Naive thymus-derived CD4-positive, alpha-beta T cell (primary cell): ENCODE results near the gene TCP11L2. TPM values are rescaled to one million over a fixed set of nuclear protein-coding genes. Genes with fewer than 3 reads are reported as not detected.
A peak's percentile ranks its signal among the peaks of the same experiment; 100 is the strongest.

Experiments
- ATAC-seq: fragments of 150-1000 bp; cut with Tn5 transposase; 2 replicates; pipeline ENCODE4 v1.10.0; 2021; ENCODE audit warnings: mild to moderate bottlenecking, moderate library complexity
- CTCF ChIA-PET: fragments of 350-600 bp; sonication (Branson Sonifier 250); formaldehyde crosslinking; loops from one replicate; lab custom pipeline; 2021; ENCODE audit warnings: antibody characterized with exemption; lab: Charles Lee
- POLR2A ChIA-PET: fragments of 350-600 bp; sonication (Branson Sonifier 250); formaldehyde crosslinking; loops from one replicate; lab custom pipeline; 2021; ENCODE audit warnings: antibody characterized with exemption, inconsistent platforms; lab: Charles Lee
- DNase-seq, 9 donors: peaks; one replicate each; pipeline versions ENCODE4 v3.0.0 to v3.0.0-alpha.2; 2020 to 2022; ENCODE audit warnings: mixed read lengths in 1 of 9
- H3K27ac ChIP-seq: one replicate; pipeline ENCODE4 v1.7.0; 2013; ENCODE audit warnings: mild to moderate bottlenecking, low read depth, low read length, moderate library complexity
- H3K27me3 ChIP-seq, 2 donors: one replicate each; pipeline ENCODE4 v1.7.0; 2013; ENCODE audit warnings: low read length in 2 of 2, mild to moderate bottlenecking in 2 of 2, moderate library complexity in 2 of 2; ENCODE audit not compliant: control insufficient read depth in 2 of 2, insufficient read depth in 2 of 2
- H3K36me3 ChIP-seq, 3 experiments: 1 replicate in 2 of 3; 2 replicates in 1 of 3; pipeline ENCODE4 v1.7.0; 2013; ENCODE audit warnings: low read length in 3 of 3, mild to moderate bottlenecking in 3 of 3, moderate library complexity in 1 of 3; ENCODE audit not compliant: insufficient read depth in 3 of 3, control insufficient read depth in 2 of 3
- H3K4me1 ChIP-seq, 2 donors: one replicate each; pipeline ENCODE4 v1.7.0; 2013; ENCODE audit warnings: low read length in 2 of 2, mild to moderate bottlenecking in 2 of 2, moderate library complexity in 1 of 2; ENCODE audit not compliant: control insufficient read depth in 2 of 2, insufficient read depth in 2 of 2
- H3K4me3 ChIP-seq: 2 replicates; pipeline ENCODE4 v1.7.0; 2013; ENCODE audit warnings: mild to moderate bottlenecking, low read length
- H3K9me3 ChIP-seq, 3 experiments: 1 replicate in 2 of 3; 2 replicates in 1 of 3; pipeline ENCODE4 v1.7.0; 2013; ENCODE audit warnings: low read length in 3 of 3; ENCODE audit not compliant: control insufficient read depth in 2 of 3
- H3K27ac Mint-ChIP-seq, 9 donors: one replicate each; pipeline ENCODE4 v1.8.0; 2020 to 2022; ENCODE audit warnings: mixed read lengths in 9 of 9, mild to moderate bottlenecking in 8 of 9, moderate library complexity in 5 of 9, inconsistent platforms in 2 of 9
- H3K27me3 Mint-ChIP-seq, 5 donors: one replicate each; pipeline ENCODE4 v1.8.0; 2021 to 2022; ENCODE audit warnings: mixed read lengths in 5 of 5, mild to moderate bottlenecking in 1 of 5
- H3K36me3 Mint-ChIP-seq, 5 donors: one replicate each; pipeline ENCODE4 v1.8.0; 2020 to 2022; ENCODE audit warnings: mixed read lengths in 5 of 5, mild to moderate bottlenecking in 3 of 5, inconsistent platforms in 1 of 5
- H3K4me1 Mint-ChIP-seq, 7 donors: one replicate each; pipeline ENCODE4 v1.8.0; 2020 to 2022; ENCODE audit warnings: mixed read lengths in 7 of 7, mild to moderate bottlenecking in 3 of 7, inconsistent platforms in 1 of 7
- H3K4me3 Mint-ChIP-seq, 10 donors: one replicate each; pipeline ENCODE4 v1.8.0; 2020 to 2022; ENCODE audit warnings: mild to moderate bottlenecking in 10 of 10, mixed read lengths in 10 of 10, moderate library complexity in 6 of 10, inconsistent platforms in 2 of 10
- H3K9me3 Mint-ChIP-seq, 11 donors: one replicate each; pipeline ENCODE4 v1.8.0; 2020 to 2022; ENCODE audit warnings: mixed read lengths in 11 of 11, mild to moderate bottlenecking in 4 of 11, inconsistent platforms in 1 of 11, moderate library complexity in 1 of 11
- intact Hi-C, 2 donors: fragments of 100-400 bp; cut with micrococcal nuclease; formaldehyde crosslinking; loops; one replicate each; pipeline ENCODE4 v1.15.1; 2023
- polyA plus RNA-seq, 2 donors: library from polyadenylated mRNA; unstranded; fragments of 300-500 nt; fragmentation: Illumina TruSeq; gene quantifications; one replicate each; pipeline ENCODE4 v1.2.3, GENCODE V29; 2021
- total RNA-seq, 6 experiments: library from RNA in 5 of 6; stranded (reverse) in 5 of 6; gene quantifications; 1 replicate in 5 of 6; 2 replicates in 1 of 6; pipeline ENCODE4 v1.2.3 and lab custom pipeline; 2021 to 2026

The TCP11L2 gene
- total and polyA plus RNA-seq, 7 experiments from 2014 or later: 26.9 to 258 (median 133) TPM

DNA sequence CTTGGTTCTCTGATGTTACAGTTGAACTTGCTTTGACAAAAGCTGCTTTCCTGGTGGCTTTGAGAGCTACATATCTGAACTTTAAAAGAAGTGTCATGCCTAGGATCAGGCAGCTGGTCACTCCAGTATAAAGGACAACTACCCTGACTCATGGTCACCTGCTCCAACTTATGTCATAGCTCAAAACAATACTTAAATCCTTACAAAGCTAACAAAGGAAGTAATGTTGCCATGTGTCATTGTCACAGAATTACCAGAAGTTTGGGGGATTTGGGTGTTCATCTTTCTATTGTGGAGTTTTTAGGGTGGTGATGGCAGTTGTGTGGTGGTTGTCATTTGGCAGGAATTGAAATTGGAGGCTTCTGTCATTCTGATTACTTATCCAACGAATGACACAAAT lies 1.8 kb upstream of the TCP11L2 start:
- no peaks in the 10 kb centered on the region for H3K9me3 ChIP-seq
- peaks cover 15 to 36% of the 10 kb centered on the region in 2 donors for H3K4me1 ChIP-seq
- Mint-ChIP-seq H3K27ac (peak overlapping the region; percentile 97 to 100 (median 99)), H3K4me1 (peaks cover 33 to 63% (median 49%) of the 10 kb centered on the region in 7 donors), H3K27me3 (peaks cover 0 to 2% (median 0%) of the 10 kb centered on the region in 5 donors), H3K4me3 (peak overlapping the region in 7 of 10 donors; percentile 11 to 98 (median 94)), H3K9me3 (no peaks in the 10 kb centered on the region), H3K36me3 (peaks cover 0 to 14% (median 5%) of the 10 kb centered on the region in 5 donors)
- H3K27ac ChIP-seq: peak overlapping the region; percentile 100
- no peak for DNase-seq
- H3K36me3 ChIP-seq: peaks cover 0 to 6% (median 0%) of the 10 kb centered on the region in 3 experiments
- no peaks in the 10 kb centered on the region for H3K27me3 ChIP-seq
- ChIA-PET POLR2A (interaction anchor here (1.0 to 7.1 kb wide), 13 partner anchors 7 to 77 kb away, joined by 3 to 188 read pairs (median 18); partner anchors contain the start of gene CKAP4), CTCF (interaction anchor here (0.7 to 3.8 kb wide), 9 partner anchors 10 to 77 kb away, joined by 3 to 21 read pairs (median 4); no protein-coding TSS in a partner anchor)
- no peak overlapping the region for H3K4me3 ChIP-seq
- no peak for ATAC-seq
- intact Hi-C loops: loop anchor here (1.0 to 10.0 kb wide), 9 partner anchors 18 to 1998 kb away; partner anchors contain the start of genes C12orf75 (in 2 of the 2), EID3 (in 1 of the 2), PRDM4 (in 1 of the 2) and TMEM263 (in 1 of the 2)

DNA sequence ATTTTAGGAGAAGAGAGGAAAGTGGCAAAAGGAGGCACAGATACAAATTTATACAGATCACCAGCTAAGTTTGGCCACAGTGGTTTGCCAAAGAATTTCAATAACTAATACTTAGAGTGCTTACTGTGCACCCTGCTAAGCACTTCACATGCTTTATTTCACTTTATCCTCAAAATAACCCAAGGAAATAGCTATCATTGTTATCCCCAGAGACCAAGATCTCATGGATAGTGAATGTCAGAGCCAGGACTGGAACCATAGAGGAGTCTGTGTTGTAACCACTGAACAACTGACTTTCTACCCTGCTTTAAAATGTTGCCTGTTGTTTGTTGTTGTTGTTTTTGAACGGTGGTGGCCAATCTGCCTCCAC lies 1.3 kb upstream of the TCP11L2 start:
- no peak for DNase-seq
- Histone ChIP-seq H3K9me3 (no peaks in the 10 kb centered on the region), H3K27me3 (no peaks in the 10 kb centered on the region), H3K4me3 (peak overlapping the region; percentile 64), H3K27ac (peak overlapping the region; percentile 100), H3K36me3 (peaks cover 0 to 6% (median 0%) of the 10 kb centered on the region in 3 experiments), H3K4me1 (peaks cover 15 to 40% of the 10 kb centered on the region in 2 donors)
- peak overlapping the region; percentile 97 to 100 (median 99) for H3K27ac Mint-ChIP-seq
- H3K4me1 Mint-ChIP-seq: peaks cover 36 to 67% (median 50%) of the 10 kb centered on the region in 7 donors
- CTCF ChIA-PET: interaction anchor here (0.7 to 3.8 kb wide), 13 partner anchors 8 to 77 kb away, joined by 3 to 21 read pairs (median 3); partner anchors contain the start of gene POLR3B
- peaks cover 0 to 2% (median 0%) of the 10 kb centered on the region in 5 donors for H3K27me3 Mint-ChIP-seq
- intact Hi-C loops: loop anchor here (1.0 to 10.0 kb wide), 9 partner anchors 19 to 1999 kb away; partner anchors contain the start of genes C12orf75 (in 2 of the 2), EID3 (in 1 of the 2), PRDM4 (in 1 of the 2) and TMEM263 (in 1 of the 2)
- peaks cover 0 to 14% (median 5%) of the 10 kb centered on the region in 5 donors for H3K36me3 Mint-ChIP-seq
- no peaks in the 10 kb centered on the region for H3K9me3 Mint-ChIP-seq
- POLR2A ChIA-PET: interaction anchor here (0.6 to 7.1 kb wide), 29 partner anchors 8 to 1020 kb away, joined by 3 to 188 read pairs (median 6); partner anchors contain the start of genes CKAP4, CRY1, POLR3B and TMEM263
- no peak for ATAC-seq
- H3K4me3 Mint-ChIP-seq: peak overlapping the region; percentile 88 to 98 (median 94)

DNA sequence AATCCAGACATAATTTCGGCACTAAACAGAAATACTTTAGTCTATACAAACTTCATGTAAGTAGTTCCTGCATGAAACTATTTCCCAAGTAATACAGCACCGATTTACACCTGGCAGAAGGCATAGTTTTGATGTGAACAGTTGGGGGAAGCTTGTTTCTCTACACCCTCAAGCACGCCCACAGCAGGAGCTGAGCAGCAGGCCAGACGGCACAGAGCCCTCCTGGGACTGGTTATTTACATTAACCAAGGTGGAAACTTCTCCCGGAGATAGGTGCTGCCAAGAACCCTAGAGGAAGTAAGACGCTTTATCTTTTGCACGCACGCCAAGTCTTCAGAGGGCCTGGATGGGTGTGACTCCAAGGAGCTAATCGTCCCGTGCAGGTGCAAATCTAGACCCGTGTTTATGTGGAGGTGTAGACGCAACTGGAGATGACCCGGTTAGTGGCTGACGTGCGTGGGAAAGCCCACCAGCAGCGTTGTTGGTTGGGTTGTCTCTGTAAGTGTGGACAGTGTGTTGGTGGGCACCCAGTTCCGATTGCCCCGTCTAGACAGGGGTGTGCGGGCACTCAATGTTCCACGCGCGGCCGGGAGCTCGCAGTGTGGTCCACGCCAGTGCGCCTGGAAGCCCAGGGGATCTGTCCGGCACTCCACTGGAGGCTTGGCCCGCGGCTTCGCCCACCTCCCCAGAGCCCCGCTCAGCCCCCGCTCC lies 767 bp upstream of the TCP11L2 start:
- POLR2A ChIA-PET: interaction anchor here (0.6 to 7.1 kb wide), 30 partner anchors 8 to 1019 kb away, joined by 3 to 188 read pairs (median 6); partner anchors contain the start of genes CKAP4, CRY1, POLR3B and TMEM263
- CTCF ChIA-PET: interaction anchor here (0.7 to 3.8 kb wide), 12 partner anchors 9 to 78 kb away, joined by 3 to 21 read pairs (median 4); partner anchors contain the start of gene POLR3B
- peak; percentile 46 to 92 (median 86) for DNase-seq
- intact Hi-C loops: loop anchor here (1.0 to 10.0 kb wide), 16 partner anchors 19 to 1999 kb away; partner anchors contain the start of genes C12orf75 (in 2 of the 2), PRDM4 (in 2 of the 2), RIC8B (in 2 of the 2) and EID3 (in 1 of the 2)
- H3K27me3 Mint-ChIP-seq: peaks cover 0 to 2% (median 0%) of the 10 kb centered on the region in 5 donors
- peak overlapping the region; percentile 97 to 100 (median 99) for H3K27ac Mint-ChIP-seq
- peaks cover 0 to 6% (median 0%) of the 10 kb centered on the region in 3 experiments for H3K36me3 ChIP-seq
- H3K4me1 Mint-ChIP-seq: peaks cover 41 to 73% (median 53%) of the 10 kb centered on the region in 7 donors
- peaks cover 0 to 14% (median 5%) of the 10 kb centered on the region in 5 donors for H3K36me3 Mint-ChIP-seq
- ATAC-seq: peak; percentile 56
- H3K27me3 ChIP-seq: no peaks in the 10 kb centered on the region
- H3K27ac ChIP-seq: peak overlapping the region; percentile 100
- H3K4me1 ChIP-seq: peaks cover 15 to 46% of the 10 kb centered on the region in 2 donors
- H3K4me3 ChIP-seq: peak overlapping the region; percentile 64
- H3K9me3 ChIP-seq: no peaks in the 10 kb centered on the region
- peak overlapping the region; percentile 88 to 98 (median 94) for H3K4me3 Mint-ChIP-seq
- H3K9me3 Mint-ChIP-seq: no peaks in the 10 kb centered on the region

DNA sequence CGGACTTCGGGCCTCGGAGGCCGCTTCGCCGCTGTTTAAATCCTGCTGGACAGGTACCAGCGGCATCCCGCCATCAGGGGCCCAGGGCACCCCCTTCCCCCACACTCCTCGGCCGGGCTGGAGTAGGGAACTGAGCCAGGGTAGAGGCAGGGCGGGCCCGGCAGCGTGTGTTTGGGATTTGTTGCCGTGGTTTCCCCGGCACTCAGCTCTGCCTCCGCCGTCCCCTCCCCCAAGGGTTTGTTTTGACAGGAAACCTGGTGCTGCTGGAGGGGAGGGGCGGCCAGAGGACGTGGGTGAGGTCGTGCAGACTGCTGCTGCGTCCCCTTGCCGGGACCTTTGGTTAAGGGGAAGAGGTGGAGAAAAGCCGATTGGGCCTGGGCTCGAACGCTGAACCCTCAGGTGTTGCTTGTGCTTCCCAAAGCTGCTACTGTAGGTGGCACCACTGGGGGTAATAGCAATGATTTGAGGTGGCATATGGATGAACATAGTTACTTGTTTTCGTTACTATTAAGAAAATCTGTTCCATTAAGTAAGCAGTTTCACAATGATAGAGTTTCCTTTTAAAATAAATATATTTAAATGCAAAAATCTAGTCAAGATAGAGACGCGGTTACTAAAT lies 778 bp downstream of the TCP11L2 start:
- peaks cover 0 to 14% (median 5%) of the 10 kb centered on the region in 5 donors for H3K36me3 Mint-ChIP-seq
- intact Hi-C loops: loop anchor here (1.0 to 10.0 kb wide), 14 partner anchors 21 to 2001 kb away; partner anchors contain the start of genes C12orf75 (in 2 of the 2), PRDM4 (in 2 of the 2), RIC8B (in 2 of the 2) and CRY1 (in 1 of the 2)
- H3K27ac Mint-ChIP-seq: peak overlapping the region; percentile 97 to 100 (median 100)
- ATAC-seq (peak; percentile 74), DNase-seq (peak; percentile 76 to 99 (median 98))
- peak overlapping the region; percentile 88 to 99 (median 96) for H3K4me3 Mint-ChIP-seq
- peaks cover 0 to 2% (median 0%) of the 10 kb centered on the region in 5 donors for H3K27me3 Mint-ChIP-seq
- no peaks in the 10 kb centered on the region for H3K9me3 Mint-ChIP-seq
- H3K4me1 Mint-ChIP-seq: peaks cover 44 to 75% (median 55%) of the 10 kb centered on the region in 7 donors
- ChIA-PET CTCF (interaction anchor here (0.6 to 3.8 kb wide), 4 partner anchors 13 to 54 kb away, joined by 3 to 20 read pairs (median 4); partner anchors contain the start of gene POLR3B), POLR2A (interaction anchor here (0.9 to 7.1 kb wide), 19 partner anchors 8 to 789 kb away, joined by 3 to 188 read pairs (median 10); partner anchors contain the start of genes CKAP4 and POLR3B)
- no peaks in the 10 kb centered on the region for H3K9me3 ChIP-seq
- H3K27me3 ChIP-seq: no peaks in the 10 kb centered on the region
- H3K36me3 ChIP-seq: peaks cover 0 to 6% (median 4%) of the 10 kb centered on the region in 3 experiments
- H3K4me3 ChIP-seq: peak overlapping the region; percentile 94
- peak overlapping the region; percentile 100 for H3K27ac ChIP-seq
- H3K4me1 ChIP-seq: peaks cover 15 to 44% of the 10 kb centered on the region in 2 donors

DNA sequence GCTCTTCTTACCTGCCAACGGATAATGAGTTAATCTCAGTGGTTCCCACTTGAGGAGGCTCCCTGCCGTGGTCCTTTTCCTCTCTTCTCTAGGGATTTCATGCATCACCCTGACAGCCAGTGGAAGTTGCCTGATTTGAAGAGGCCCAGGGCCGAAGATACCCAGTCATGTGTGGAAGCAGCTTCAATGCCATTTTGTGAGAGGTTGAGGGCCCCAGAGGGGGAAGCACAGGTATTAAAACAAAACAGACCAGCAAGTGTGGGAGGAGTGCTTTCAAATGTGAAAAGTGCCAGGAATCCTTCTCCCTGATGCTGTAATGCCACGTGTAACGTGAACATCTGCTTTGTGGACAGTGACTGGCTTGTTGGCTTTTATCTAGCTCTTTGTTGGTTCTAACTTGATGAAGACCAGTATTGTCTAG lies 1.5 kb downstream of the TCP11L2 start:
- H3K4me1 ChIP-seq: peaks cover 15 to 44% of the 10 kb centered on the region in 2 donors
- H3K27ac ChIP-seq: peak overlapping the region; percentile 100
- ChIA-PET POLR2A (interaction anchor here (0.9 to 7.1 kb wide), 15 partner anchors 11 to 652 kb away, joined by 3 to 188 read pairs (median 13); partner anchors contain the start of genes CKAP4 and POLR3B), CTCF (interaction anchor here (1.0 to 3.8 kb wide), 3 partner anchors 21 to 53 kb away, joined by 3 to 20 read pairs (median 4); partner anchors contain the start of gene POLR3B)
- ATAC-seq (no peak), DNase-seq (peak in 7 of 9 donors; percentile 15 to 35 (median 17))
- peaks cover 48 to 81% (median 62%) of the 10 kb centered on the region in 7 donors for H3K4me1 Mint-ChIP-seq
- H3K4me3 Mint-ChIP-seq: peak overlapping the region; percentile 88 to 99 (median 96)
- H3K4me3 ChIP-seq: peak overlapping the region; percentile 94
- H3K36me3 ChIP-seq: peaks cover 0 to 6% (median 4%) of the 10 kb centered on the region in 3 experiments
- H3K27ac Mint-ChIP-seq: peak overlapping the region; percentile 97 to 100 (median 100)
- H3K27me3 Mint-ChIP-seq: peaks cover 0 to 2% (median 0%) of the 10 kb centered on the region in 5 donors
- H3K27me3 ChIP-seq: no peaks in the 10 kb centered on the region
- intact Hi-C loops: loop anchor here (5.0 to 10.0 kb wide), 4 partner anchors 972 to 2002 kb away; partner anchors contain the start of genes C12orf75 (in 2 of the 2), EID3 (in 1 of the 2) and PRDM4 (in 1 of the 2)
- no peaks in the 10 kb centered on the region for H3K9me3 Mint-ChIP-seq
- H3K36me3 Mint-ChIP-seq: peaks cover 0 to 14% (median 9%) of the 10 kb centered on the region in 5 donors
- no peaks in the 10 kb centered on the region for H3K9me3 ChIP-seq
